CD4-positive, alpha-beta T cell treated with Interleukin-21 for 1 hour (primary cell): ENCODE data around the gene KCTD13.
"Not testable (repeated sequence)": the region's sequence is repeated elsewhere in the genome, so short reads cannot be mapped to it uniquely, and the experiment has no call there.

ENCODE experiments used
- DNase-seq: peaks from one replicate; pipeline ENCODE4 v3.0.0-alpha.2; 2020

Gene KCTD13

DNA sequence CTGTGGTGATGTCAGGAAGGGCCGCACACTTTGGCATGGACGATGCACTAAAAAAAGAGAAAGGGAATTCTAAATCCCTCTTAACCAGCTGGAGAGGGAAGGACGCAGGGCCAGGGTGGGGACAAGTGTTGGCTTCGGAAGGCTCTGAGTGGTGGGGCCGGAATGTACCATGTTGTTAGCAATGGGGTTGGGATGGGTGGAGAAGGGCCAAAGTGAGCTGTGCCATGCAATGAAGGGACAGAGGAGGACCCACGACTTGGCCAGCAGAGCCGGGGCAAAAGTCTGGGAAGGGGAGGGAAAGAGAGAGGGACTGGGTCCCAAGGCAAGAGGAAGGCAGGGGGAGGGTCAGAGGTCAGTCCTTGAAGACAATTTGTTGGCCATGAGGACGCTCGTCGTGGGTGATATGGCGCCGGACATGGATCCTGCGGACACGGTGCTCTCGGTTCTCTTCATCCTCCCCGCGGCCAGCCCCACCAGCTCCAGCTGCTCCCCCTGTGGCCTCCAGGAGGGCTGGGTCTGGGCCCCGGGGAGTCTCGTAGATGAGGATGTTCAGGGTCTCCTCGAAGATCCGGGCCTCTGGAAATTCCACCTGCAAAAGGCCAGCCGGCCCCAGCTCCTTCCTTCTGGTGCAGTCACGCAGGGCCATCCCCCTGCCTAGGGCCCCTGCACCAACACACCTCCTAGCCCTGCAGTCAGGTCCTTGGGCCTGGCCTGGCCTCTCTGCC is 19.3 kb downstream of the KCTD13 start:
- DNase-seq = no peak

DNA sequence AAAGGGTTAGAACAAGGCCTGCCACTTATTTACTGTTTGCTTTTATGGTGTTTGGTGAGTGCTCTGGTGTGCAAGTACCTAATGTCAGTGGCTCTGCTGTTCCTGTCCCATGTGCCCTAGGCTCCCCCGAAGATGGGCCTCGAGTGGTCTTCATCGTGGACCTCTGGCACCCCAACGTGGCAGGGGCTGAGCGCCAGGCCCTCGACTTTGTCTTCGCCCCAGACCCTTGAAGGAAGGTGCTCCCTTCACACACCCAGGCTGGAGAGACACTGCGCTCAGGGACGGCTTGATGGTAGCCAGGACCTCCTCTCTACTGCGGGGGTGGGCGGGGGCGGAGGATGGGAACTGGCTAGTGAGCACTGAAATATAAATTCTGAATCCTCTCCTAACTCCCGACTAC is 20.4 kb downstream of the KCTD13 start:
- no peak for DNase-seq

DNA sequence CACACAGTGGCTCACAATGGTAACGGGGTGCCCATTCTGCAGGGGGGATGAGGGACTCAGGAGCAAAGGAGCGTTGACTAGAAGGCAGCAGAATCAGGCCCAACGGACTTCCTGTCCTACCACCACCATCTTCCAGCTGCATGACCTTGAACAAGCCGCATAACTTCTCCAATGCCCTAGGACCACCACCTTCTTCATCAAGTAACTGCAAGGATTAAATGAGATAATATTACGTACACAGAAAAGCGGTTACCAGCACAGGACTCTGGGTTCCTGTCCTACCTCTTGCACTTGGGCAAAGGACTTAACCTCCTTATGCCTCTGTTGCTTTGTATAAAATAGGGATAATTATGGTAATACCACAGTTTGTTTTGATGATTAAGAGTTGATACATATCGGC is 21.1 kb downstream of the KCTD13 start:
- no peak for DNase-seq

GRCh38 chr16:29903590-29903989 is 22.4 kb downstream of the KCTD13 start:
- DNase-seq = no peak

- no peak for DNase-seq
Observed at GRCh38 chr16:29901607-29901945, 24.4 kb downstream of the KCTD13 start.

- DNase-seq = no peak
Observed at GRCh38 chr16:29900888-29901606, 25.0 kb downstream of the KCTD13 start.

DNA sequence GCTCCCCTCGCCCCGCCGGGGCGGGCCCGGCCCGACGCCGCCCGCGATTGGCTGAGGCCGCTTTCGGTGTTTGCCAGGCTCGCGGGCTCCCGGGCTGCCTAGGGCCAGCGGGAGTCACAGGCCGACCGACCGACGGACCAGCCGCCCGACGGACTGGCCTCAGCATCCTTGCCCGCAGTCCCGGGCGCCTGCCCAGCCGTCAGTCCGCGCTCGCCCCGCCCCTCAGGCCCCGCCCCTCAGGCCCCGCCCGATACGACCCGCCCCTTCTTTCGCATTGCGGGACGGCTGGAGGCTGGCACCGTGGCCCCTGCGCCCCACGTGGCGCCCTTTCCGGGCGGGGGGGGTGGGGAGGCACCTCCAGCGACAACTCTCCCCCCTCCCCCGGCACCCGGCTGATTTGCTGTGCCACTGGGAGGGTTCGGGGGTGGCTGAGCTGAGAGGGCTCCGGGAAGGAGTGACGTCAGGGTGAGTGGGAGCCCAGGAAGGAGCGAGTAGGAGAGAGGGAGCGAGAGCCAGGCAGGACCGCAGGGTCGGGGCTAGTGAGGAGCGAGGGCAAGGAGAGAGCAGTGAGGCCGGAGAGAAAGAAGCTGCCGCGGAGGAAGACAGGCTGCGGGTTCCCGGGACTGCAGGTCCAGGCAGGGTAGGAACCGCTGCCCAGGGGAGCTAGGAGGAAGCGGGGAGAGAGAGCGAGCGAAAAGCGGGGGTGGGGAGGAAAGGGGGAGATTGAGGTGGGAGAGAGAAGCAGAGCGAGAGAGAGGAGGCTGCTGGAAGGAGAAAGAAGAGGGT is 25.7 kb downstream of the KCTD13 start, which contains the start of gene ASPHD1:
Gene ASPHD1 (plus strand): TSS at position 387 of the 786 bp plus-strand sequence. CDS start 484 bp downstream, outside the sequence.
- DNase-seq = peak; percentile 69

DNA sequence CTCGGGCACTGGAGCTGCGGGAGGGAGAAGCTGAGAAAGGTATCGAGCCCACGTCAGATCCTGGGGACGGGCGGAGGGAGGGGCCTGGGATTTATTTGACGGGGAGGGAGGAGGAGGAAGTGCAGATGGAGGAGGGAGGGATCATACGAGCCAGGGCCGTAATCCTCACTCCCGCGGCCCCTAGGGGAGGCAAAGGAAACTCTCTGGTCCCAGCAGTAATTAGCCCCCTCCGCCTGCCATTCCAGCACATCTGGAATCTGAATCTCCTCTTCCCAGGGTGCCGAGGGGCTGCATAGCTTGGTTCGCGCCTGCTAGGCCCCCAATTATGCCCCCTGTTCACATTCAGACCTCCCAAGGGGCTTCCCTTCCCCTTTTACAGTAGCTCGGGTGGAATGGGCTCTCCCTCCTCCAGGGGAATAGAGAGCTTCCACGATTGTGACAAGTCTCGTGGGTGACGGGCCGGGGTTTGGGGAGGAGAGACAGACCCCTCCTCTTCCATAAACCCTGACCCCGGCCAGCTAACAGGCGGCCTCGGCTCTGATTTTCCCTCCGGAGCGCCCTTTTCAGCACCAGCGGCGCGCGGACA is 26.4 kb downstream of the KCTD13 start, which contains the start of gene SEZ6L2:
Gene SEZ6L2 (minus strand): TSS at position 35 of the 586 bp plus-strand sequence. CDS start 531 bp downstream, outside the sequence.
- peak; percentile 77 for DNase-seq

- no peak for DNase-seq
Observed at GRCh38 chr16:29898804-29899515, 27.1 kb downstream of the KCTD13 start.

DNA sequence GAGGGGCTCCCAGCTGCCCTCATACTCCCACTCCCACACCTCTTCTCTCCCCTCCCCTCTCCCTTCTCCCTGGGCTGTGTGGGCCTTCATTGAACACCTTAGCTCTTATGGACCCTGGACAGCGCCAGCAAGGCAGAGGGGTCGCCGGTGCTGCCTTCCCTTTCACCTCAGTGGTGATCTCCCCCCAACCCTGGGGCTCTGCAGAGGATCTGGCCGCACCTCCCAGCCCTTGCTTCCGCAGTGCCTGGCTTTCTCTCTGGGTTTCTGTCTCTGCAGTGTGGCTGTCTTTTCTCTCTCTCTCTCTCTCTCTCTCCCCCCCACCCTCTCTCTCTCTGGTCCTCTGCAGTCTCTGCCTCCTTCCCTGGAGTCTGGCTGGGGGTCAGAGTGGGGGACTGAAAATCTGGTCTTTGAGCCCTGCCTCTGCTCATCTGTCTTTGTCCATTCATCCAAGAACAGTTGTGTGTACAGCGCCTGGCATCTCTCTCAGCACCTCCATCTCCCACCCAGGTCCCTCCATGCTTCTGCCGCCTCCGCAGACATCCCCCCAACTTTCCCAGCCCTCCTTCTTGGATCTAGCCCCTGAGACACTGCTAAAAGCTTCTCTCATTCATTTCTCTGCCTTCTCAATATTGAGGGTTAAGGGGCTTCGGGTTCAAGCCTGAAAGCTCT is 27.8 kb downstream of the KCTD13 start:
- DNase-seq = no peak

- DNase-seq = no peak
Observed at GRCh38 chr16:29897333-29897732, 28.7 kb downstream of the KCTD13 start.

- DNase-seq = no peak
Observed at GRCh38 chr16:29896841-29897240, 29.2 kb downstream of the KCTD13 start.

DNA sequence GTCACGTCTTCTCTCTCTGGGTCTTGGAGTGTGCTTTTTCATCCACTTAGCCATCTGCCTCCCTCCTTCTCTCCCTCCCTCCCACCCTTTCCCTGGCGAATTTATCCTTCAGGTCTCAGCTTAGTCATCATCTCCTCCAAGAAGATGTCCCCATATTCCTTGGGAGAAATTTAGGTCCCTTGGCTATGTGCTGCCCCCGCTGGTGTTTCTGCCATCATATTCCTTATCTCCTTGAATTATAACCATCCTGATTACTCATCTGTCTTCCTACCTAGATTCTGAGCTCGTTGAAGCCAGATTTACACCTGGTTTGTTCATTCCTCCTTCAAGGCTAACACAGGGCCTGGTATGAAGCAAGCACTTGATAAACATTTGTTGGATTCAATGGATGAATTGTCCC is 31.7 kb downstream of the KCTD13 start:
- DNase-seq = no peak

DNA sequence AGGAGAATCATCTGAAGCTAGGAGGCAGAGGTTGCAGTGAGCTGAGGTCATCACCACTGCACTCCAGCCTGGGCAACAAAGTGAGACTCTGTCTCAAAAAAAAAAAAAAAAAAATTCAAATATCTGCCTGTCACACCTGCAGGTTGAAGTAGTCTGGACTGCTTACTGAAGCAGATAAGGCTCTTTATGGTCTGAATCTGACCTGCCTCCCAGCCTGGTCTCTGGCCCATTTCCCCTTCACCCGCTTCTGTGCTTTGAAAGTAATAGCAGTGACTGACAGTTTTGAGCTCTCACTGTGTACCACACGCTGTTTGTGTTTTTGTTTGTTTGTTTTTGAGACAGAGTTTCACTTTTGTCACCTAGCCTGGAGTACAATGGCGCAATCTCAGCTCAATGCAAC is 32.5 kb downstream of the KCTD13 start:
- no peak for DNase-seq

- DNase-seq = no peak
Observed at GRCh38 chr16:29892458-29892813, 33.6 kb downstream of the KCTD13 start.

GRCh38 chr16:29891525-29892457 is 34.2 kb downstream of the KCTD13 start:
- DNase-seq = no peak

DNA sequence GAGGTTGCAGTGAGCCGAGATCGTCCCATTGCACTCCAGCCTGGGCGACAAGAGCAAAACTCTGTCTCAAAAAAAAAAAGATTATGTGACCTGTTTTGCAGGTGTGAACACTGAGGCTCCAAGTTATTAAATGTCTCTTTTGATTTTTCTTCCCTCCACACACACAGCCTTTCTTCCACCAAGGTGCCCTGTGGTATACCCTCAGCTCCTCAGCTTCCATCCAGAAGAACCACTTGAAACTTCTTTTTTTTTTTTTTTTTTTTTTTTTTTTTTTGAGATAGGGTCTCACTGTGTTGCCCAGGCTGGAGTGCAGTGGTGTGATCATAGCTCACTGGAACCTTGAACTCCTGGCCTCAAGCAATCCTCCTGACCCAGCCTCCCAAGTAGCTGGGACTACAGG is 36.7 kb downstream of the KCTD13 start:
- not testable (repeated sequence) for DNase-seq

DNA sequence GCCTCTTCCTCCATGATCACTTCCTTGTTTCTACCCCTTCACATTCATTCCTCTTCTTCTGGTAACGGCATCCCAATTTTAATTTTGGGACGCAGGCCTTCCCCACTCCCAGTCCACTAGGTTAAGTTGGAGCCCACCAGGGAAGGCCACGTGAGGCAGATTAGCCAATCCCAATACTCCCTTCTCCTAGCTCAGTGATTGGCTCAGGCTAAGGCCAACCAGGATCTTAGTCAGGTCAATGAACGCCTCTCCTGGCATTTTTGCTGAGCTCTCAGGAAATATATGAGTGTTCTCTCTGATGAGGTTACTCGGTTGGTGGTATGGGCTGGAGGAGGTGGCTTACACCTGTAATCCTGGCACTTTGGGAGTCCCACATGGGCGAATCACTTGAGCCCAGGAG is 42.0 kb downstream of the KCTD13 start:
- no peak for DNase-seq

- DNase-seq = no peak
Observed at GRCh38 chr16:29881050-29881449, 45.0 kb downstream of the KCTD13 start.

DNA sequence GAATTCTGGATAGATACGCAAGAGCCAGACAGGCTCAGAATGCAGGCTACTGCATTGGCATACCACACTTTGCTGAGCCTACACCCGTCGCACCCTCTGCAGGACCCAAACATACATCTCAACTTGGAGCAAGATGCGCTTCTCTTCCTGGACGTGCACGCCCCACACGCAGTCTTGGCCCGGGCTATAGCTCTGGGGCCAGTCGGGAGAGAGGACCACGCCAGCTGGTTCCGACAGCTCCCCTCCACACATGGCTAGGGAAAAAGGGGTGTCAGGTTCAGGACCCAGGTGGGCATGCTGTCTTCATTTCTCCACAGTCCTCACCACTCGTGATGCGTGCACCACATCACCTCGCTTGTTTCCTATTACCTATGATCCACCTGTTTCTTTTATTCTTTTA is 47.9 kb downstream of the KCTD13 start:
- DNase-seq = no peak
